ENCODE data around the gene DNAAF8.

- TF ChIP-seq CTCF (conservative IDR thresholded peaks at IDR 0.05 in 1 of 2, IDR thresholded peaks at IDR 0.05 in 1 of 2; ENCODE audit: extremely low read depth in 1 of 2, insufficient read depth in 1 of 2, low read depth in 1 of 2, low read length in 2 of 2) (no peak), EZH2 (IDR thresholded peaks at IDR 0.05; ENCODE audit: borderline replicate concordance, low read length) (no peak)
These were observed 41.7 kb upstream of the DNAAF8 start for GRCh38 chr16:4692460-4693295.
